Measurements from ENCODE around the gene GRID1. TPM values are rescaled to one million over a fixed set of nuclear protein-coding genes. Genes with fewer than 3 reads are reported as not detected.

The GRID1 gene
- total and polyA plus RNA-seq, 10 of the 15 experiments (the other 5 are each of a cell fraction or from before 2014, with no cell fraction given) = 0.04 to 0.62 (median 0.08) TPM; not detected in 5

DNA sequence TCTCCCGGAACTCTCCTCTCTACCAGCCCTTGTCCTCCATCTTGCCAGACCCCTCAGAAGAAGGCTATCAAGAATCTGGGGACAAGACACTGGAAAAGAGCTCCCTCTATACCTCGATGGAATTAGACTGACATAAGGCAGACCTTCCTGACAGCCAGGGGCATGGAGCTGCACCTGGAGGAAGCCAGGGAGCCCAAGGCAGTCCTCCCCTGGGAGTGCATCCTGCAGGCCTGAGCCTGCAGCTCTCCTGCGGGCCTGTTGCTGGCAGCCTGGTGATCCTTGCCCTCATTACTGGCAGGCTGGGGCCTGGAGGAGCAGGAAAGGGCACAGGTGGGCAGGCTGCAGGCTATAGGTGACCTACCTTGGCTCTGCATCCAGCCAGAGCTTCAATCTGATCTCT is 323.4 kb downstream of the GRID1 start (continued):
- TF ChIP-seq, protein P1, sequence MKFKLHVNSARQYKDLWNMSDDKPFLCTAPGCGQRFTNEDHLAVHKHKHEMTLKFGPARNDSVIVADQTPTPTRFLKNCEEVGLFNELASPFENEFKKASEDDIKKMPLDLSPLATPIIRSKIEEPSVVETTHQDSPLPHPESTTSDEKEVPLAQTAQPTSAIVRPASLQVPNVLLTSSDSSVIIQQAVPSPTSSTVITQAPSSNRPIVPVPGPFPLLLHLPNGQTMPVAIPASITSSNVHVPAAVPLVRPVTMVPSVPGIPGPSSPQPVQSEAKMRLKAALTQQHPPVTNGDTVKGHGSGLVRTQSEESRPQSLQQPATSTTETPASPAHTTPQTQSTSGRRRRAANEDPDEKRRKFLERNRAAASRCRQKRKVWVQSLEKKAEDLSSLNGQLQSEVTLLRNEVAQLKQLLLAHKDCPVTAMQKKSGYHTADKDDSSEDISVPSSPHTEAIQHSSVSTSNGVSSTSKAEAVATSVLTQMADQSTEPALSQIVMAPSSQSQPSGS (IDR thresholded peaks at IDR 0.05; ENCODE audit: low read length) = no peak
- TF ChIP-seq, protein P2, sequence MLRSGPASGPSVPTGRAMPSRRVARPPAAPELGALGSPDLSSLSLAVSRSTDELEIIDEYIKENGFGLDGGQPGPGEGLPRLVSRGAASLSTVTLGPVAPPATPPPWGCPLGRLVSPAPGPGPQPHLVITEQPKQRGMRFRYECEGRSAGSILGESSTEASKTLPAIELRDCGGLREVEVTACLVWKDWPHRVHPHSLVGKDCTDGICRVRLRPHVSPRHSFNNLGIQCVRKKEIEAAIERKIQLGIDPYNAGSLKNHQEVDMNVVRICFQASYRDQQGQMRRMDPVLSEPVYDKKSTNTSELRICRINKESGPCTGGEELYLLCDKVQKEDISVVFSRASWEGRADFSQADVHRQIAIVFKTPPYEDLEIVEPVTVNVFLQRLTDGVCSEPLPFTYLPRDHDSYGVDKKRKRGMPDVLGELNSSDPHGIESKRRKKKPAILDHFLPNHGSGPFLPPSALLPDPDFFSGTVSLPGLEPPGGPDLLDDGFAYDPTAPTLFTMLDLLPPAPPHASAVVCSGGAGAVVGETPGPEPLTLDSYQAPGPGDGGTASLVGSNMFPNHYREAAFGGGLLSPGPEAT (IDR thresholded peaks at IDR 0.05; ENCODE audit: low read depth) = no peak
- no peak for TF ChIP-seq BCL11A (IDR thresholded peaks at IDR 0.05; ENCODE audit: low read depth, low read length)

DNA sequence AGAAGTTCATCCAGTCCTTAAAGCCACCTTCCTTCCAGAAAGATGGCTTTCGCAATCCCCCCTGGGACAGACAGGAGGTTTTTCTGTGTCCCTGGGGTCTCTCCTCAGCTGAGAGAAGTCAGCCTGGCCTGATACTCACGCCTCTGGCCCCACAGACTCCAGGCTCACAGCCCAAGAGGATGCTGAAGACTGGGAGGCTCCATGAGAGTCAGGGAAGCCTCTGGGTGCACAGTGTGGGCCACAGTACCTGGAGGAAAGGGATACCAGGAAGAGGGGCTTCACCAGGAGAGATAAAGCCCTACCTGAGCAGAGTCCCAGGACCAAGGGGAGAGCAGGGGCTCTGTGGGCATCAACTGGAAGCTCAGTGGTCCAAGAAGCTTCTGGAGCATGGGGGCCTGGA is 324.4 kb downstream of the GRID1 start:
- ATAC-seq = no peak
- ChIA-PET SMC1A (ENCODE audit: uncharacterized antibody, unreplicated experiment) (no interaction called here), POLR2A (no interaction called here), CTCF (no interaction called here), RAD21 (ENCODE audit: unreplicated experiment) (no interaction called here)
- WGBS (ENCODE audit: insufficient coverage, insufficient replicate concordance, low lambda C conversion rate, missing lambda C conversion rate) = 0% methylated on average over 2 of the region's 2 CpGs
- no TSS peak for BruUV-seq (replicated peaks)
- Histone ChIP-seq H3K4me3 (no peak overlapping the region), H3K27ac (ENCODE audit: control insufficient read depth, insufficient read depth) (no peak overlapping the region), H3K9me3 (replicated peaks; ENCODE audit: control insufficient read depth, insufficient read depth, low read length) (no peaks in the 10 kb centered on the region), H2AFZ (ENCODE audit: control insufficient read depth, low read depth, low read length) (no peak overlapping the region), H4K20me1 (ENCODE audit: control insufficient read depth, insufficient read depth) (no peaks in the 10 kb centered on the region), H3K79me2 (ENCODE audit: control insufficient read depth, insufficient read depth, low read length) (no peaks in the 10 kb centered on the region), H3K4me1 (ENCODE audit: control insufficient read depth, insufficient read depth, low read length) (no peaks in the 10 kb centered on the region), H3K9ac (ENCODE audit: control insufficient read depth, insufficient read depth, low read length) (no peak overlapping the region), H3K4me2 (ENCODE audit: control insufficient read depth, insufficient read depth) (no peak overlapping the region), H3K27me3 (replicated peaks in 1 of 2; ENCODE audit: control insufficient read depth in 2 of 2, insufficient read depth in 2 of 2, low read length in 1 of 2) (no peaks in the 10 kb centered on the region), H3K36me3 (ENCODE audit: control insufficient read depth in 2 of 2, insufficient read depth in 2 of 2, low read length in 1 of 2) (no peaks in the 10 kb centered on the region)
- DNase-seq (ENCODE audit: low read depth, low spot score) = no peak
- TF ChIP-seq MXI1 (IDR thresholded peaks at IDR 0.05; ENCODE audit: low read depth, low read length) = no peak
- no peak for TF ChIP-seq EZH2 (IDR thresholded peaks at IDR 0.05; ENCODE audit: borderline replicate concordance, control insufficient read depth, low read depth, low read length)
- no peak for TF ChIP-seq CHD4 (IDR thresholded peaks at IDR 0.05)
- TF ChIP-seq SUZ12 (IDR thresholded peaks at IDR 0.05; ENCODE audit: unreplicated experiment) = no peak
- no peak for TF ChIP-seq RELA (IDR thresholded peaks at IDR 0.05; ENCODE audit: borderline replicate concordance, partially characterized antibody)
- TF ChIP-seq, protein P3, sequence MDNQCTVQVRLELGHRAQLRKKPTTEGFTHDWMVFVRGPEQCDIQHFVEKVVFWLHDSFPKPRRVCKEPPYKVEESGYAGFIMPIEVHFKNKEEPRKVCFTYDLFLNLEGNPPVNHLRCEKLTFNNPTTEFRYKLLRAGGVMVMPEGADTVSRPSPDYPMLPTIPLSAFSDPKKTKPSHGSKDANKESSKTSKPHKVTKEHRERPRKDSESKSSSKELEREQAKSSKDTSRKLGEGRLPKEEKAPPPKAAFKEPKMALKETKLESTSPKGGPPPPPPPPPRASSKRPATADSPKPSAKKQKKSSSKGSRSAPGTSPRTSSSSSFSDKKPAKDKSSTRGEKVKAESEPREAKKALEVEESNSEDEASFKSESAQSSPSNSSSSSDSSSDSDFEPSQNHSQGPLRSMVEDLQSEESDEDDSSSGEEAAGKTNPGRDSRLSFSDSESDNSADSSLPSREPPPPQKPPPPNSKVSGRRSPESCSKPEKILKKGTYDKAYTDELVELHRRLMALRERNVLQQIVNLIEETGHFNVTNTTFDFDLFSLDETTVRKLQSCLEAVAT (IDR thresholded peaks at IDR 0.05) = no peak
- TF ChIP-seq STAT1 (conservative IDR thresholded peaks at IDR 0.05) = no peak
- no peak for TF ChIP-seq DPF2 (IDR thresholded peaks at IDR 0.05)
- TF ChIP-seq KDM1A (IDR thresholded peaks at IDR 0.05; ENCODE audit: borderline replicate concordance) = no peak
- TF ChIP-seq KAT2A (conservative IDR thresholded peaks at IDR 0.05; ENCODE audit: control insufficient read depth, low read depth, low read length) = no peak
- TF ChIP-seq, protein P4, sequence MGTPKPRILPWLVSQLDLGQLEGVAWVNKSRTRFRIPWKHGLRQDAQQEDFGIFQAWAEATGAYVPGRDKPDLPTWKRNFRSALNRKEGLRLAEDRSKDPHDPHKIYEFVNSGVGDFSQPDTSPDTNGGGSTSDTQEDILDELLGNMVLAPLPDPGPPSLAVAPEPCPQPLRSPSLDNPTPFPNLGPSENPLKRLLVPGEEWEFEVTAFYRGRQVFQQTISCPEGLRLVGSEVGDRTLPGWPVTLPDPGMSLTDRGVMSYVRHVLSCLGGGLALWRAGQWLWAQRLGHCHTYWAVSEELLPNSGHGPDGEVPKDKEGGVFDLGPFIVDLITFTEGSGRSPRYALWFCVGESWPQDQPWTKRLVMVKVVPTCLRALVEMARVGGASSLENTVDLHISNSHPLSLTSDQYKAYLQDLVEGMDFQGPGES (IDR thresholded peaks at IDR 0.05) = no peak
- no peak for TF ChIP-seq FOS (IDR thresholded peaks at IDR 0.05; ENCODE audit: borderline replicate concordance, extremely low read depth, insufficient read length)
- no peak for TF ChIP-seq MYB (IDR thresholded peaks at IDR 0.05; ENCODE audit: borderline replicate concordance, low read depth, low read length)
- TF ChIP-seq TCF12 (IDR thresholded peaks at IDR 0.05; ENCODE audit: low read depth, low read length) = no peak
- TF ChIP-seq ZSCAN29 (IDR thresholded peaks at IDR 0.05) = no peak
- TF ChIP-seq FOXM1 (IDR thresholded peaks at IDR 0.05; ENCODE audit: low read depth, low read length) = no peak
- no peak for TF ChIP-seq JUNB (IDR thresholded peaks at IDR 0.05)
- FAIRE-seq = no peak
- intact Hi-C loops (cut with micrococcal nuclease; ENCODE audit: unreplicated experiment) (no loop called here), in situ Hi-C loops (cut with MboI) (no loop called here)
